Activated T-helper 2 cell treated with anti-CD3 and anti-CD28 coated beads, Interferon-gamma antibody, Interleukin-2, Interleukin-4, amounts not matched to agents 10 μg/mL and 5 μg/mL and 100 μg/mL, durations not matched to agents 14 hours and 24 hours and 36 hours (primary cell): ENCODE data around the gene PARD3B. TPM values are rescaled to one million over a fixed set of nuclear protein-coding genes. Genes with fewer than 3 reads are reported as not detected.

Experiments used
- DNase-seq: peaks from one replicate; pipeline ENCODE4 v3.0.0; 2021; ENCODE audit warnings: low spot score
- H3K27ac Mint-ChIP-seq: one replicate; pipeline ENCODE4 v1.8.0; 2021; ENCODE audit warnings: mixed read lengths
- H3K27me3 Mint-ChIP-seq: one replicate; pipeline ENCODE4 v1.8.0; 2021; ENCODE audit warnings: low read depth, mixed read lengths
- H3K36me3 Mint-ChIP-seq: one replicate; pipeline ENCODE4 v1.8.0; 2021; ENCODE audit warnings: low read depth, mixed read lengths
- H3K4me1 Mint-ChIP-seq: one replicate; pipeline ENCODE4 v1.8.0; 2021; ENCODE audit warnings: low read depth, mixed read lengths
- H3K4me3 Mint-ChIP-seq: one replicate; pipeline ENCODE4 v1.8.0; 2021; ENCODE audit warnings: low read depth, mild to moderate bottlenecking, moderate library complexity, mixed read lengths
- H3K9me3 Mint-ChIP-seq: one replicate; pipeline ENCODE4 v1.8.0; 2021; ENCODE audit warnings: mixed read lengths
- intact Hi-C: fragments of 100-400 bp; cut with micrococcal nuclease; formaldehyde crosslinking; loops from one replicate; pipeline ENCODE4 v1.15.1; 2023
- total RNA-seq: library from RNA; stranded (reverse); gene quantifications from 2 replicates; pipeline ENCODE4 v1.2.3, GENCODE V29; 2022

The PARD3B gene
- total RNA-seq, 1 donor from 2014 or later: 0.39 TPM

GRCh38 chr2:204529795-204530463 is 15.3 kb upstream of the PARD3B start:
- H3K4me3 Mint-ChIP-seq: no peak overlapping the region
- no peak overlapping the region for H3K27ac Mint-ChIP-seq
- H3K4me1 Mint-ChIP-seq: no peaks in the 10 kb centered on the region
- no peaks in the 10 kb centered on the region for H3K27me3 Mint-ChIP-seq
- intact Hi-C loops: no loop called here
- H3K36me3 Mint-ChIP-seq: no peaks in the 10 kb centered on the region
- no peaks in the 10 kb centered on the region for H3K9me3 Mint-ChIP-seq
- no peak for DNase-seq

DNA sequence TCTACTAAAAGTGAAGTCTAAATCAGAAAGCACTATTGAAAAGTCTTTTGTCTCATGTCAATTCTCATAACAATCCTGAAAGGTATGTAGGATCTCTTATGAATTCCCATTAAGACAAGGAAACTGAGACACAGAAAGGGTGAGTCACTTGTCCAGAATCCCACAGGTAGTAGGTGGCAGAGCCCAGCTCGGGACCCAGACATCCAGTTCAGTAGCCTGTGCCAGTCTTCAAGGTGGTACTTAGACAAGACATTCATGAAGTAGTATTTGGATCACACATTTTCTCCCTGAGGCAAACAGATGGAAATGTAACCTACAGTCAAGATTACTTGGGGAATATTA is 14.8 kb upstream of the PARD3B start:
- no peaks in the 10 kb centered on the region for H3K9me3 Mint-ChIP-seq
- intact Hi-C loops: no loop called here
- no peaks in the 10 kb centered on the region for H3K4me1 Mint-ChIP-seq
- no peaks in the 10 kb centered on the region for H3K27me3 Mint-ChIP-seq
- no peaks in the 10 kb centered on the region for H3K36me3 Mint-ChIP-seq
- DNase-seq: no peak
- no peak overlapping the region for H3K27ac Mint-ChIP-seq
- H3K4me3 Mint-ChIP-seq: no peak overlapping the region

- no peak for DNase-seq
- intact Hi-C loops: no loop called here
- Mint-ChIP-seq H3K27ac (no peak overlapping the region), H3K27me3 (peaks cover 2% of the 10 kb centered on the region), H3K4me1 (no peaks in the 10 kb centered on the region), H3K36me3 (no peaks in the 10 kb centered on the region), H3K4me3 (no peak overlapping the region), H3K9me3 (no peaks in the 10 kb centered on the region)
Measured at GRCh38 chr2:204533629-204534370, 11.5 kb upstream of the PARD3B start.

- no peak overlapping the region for H3K4me3 Mint-ChIP-seq
- H3K36me3 Mint-ChIP-seq: no peaks in the 10 kb centered on the region
- DNase-seq: no peak
- no peak overlapping the region for H3K27ac Mint-ChIP-seq
- intact Hi-C loops: no loop called here
- H3K27me3 Mint-ChIP-seq: peaks cover 2% of the 10 kb centered on the region
- no peaks in the 10 kb centered on the region for H3K4me1 Mint-ChIP-seq
- H3K9me3 Mint-ChIP-seq: no peaks in the 10 kb centered on the region
Measured at GRCh38 chr2:204535356-204535755, 9.9 kb upstream of the PARD3B start.

DNA sequence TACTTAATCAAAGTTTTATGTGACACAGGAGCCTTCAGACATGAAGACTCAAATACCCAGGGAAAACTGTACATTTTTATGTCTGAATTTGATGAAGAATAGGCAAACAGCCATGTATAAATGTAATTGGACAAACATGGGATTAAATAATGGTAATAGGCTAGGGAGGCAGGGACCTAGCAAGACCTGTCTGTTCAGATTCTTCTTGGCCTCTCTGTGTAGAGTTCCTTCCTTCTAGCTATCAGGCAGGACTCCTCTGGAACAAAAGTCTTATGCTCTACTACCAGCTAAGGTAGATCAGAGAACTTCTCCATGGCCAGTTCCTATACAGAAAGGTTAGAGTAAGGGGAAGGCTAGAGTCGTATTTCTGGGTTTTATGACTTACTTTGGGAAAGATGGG is 9.5 kb upstream of the PARD3B start:
- no peak overlapping the region for H3K4me3 Mint-ChIP-seq
- intact Hi-C loops: no loop called here
- DNase-seq: no peak
- peaks cover 2% of the 10 kb centered on the region for H3K27me3 Mint-ChIP-seq
- H3K9me3 Mint-ChIP-seq: no peaks in the 10 kb centered on the region
- no peaks in the 10 kb centered on the region for H3K4me1 Mint-ChIP-seq
- H3K36me3 Mint-ChIP-seq: no peaks in the 10 kb centered on the region
- no peak overlapping the region for H3K27ac Mint-ChIP-seq

DNA sequence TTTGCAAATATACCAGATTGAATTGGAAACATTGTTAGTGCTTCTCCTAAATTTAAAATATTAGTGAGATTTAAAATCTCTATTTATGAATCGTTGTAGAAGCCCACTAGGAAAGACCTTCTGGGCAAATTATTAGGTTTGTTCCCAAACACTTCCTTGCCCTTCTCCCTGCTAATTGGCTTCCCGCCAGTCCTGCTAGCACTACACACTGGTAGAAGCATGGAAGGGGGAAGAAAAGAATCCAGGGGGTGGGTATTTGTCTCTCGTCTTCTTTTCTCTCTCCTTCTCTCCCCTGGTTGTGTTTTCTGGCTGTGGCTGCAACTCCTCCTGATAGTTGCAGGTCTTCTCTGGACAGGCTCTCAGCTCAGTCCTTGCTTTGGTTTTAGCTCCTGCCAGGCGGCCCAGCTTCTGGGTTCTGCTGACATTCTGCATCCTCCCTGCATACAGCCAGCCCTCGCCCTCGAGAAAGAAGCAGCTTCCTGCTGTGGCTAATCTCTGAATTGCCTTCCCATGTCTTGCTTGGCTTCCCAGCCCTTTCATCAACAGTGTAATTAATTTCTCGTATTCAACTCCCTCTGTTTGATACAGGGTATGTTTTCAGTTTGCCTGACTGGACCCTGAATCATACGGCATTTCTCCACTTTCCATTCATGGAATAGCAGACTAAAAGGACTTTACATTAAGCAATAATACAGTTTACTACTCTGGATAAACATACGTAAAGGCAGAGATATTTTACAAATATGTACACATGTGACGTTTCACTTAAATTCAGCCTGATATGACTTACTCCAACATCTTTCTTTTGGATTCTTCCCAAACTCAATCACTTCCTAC is 6.9 kb upstream of the PARD3B start:
- intact Hi-C loops: no loop called here
- peaks cover 10% of the 10 kb centered on the region for H3K27me3 Mint-ChIP-seq
- H3K9me3 Mint-ChIP-seq: no peaks in the 10 kb centered on the region
- H3K4me3 Mint-ChIP-seq: no peak overlapping the region
- no peak for DNase-seq
- no peaks in the 10 kb centered on the region for H3K36me3 Mint-ChIP-seq
- H3K27ac Mint-ChIP-seq: no peak overlapping the region
- no peaks in the 10 kb centered on the region for H3K4me1 Mint-ChIP-seq

- H3K36me3 Mint-ChIP-seq: no peaks in the 10 kb centered on the region
- intact Hi-C loops: no loop called here
- no peak overlapping the region for H3K4me3 Mint-ChIP-seq
- no peak overlapping the region for H3K27ac Mint-ChIP-seq
- H3K4me1 Mint-ChIP-seq: no peaks in the 10 kb centered on the region
- no peak for DNase-seq
- no peaks in the 10 kb centered on the region for H3K9me3 Mint-ChIP-seq
- H3K27me3 Mint-ChIP-seq: peaks cover 16% of the 10 kb centered on the region
Measured at GRCh38 chr2:204539019-204539385, 6.3 kb upstream of the PARD3B start.

DNA sequence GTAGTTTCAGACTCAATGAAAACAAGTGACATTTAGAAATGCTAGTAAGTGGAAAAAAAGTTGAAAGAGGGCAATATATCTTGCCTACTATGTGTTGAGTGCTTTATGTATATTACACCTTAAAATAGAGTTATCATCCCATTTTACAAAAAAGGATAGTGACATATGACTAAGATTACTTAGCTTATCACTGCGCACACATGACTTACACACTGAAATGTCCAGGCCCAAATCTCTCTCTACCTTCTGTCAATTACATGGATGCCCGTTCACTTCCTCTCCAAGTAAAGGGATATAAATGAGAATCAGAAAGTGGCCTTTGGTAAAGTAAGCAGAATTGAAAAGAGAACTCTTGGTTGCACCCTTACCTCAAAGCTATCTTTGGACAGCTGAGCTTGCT is 3.6 kb upstream of the PARD3B start:
- Mint-ChIP-seq H3K27me3 (peaks cover 35% of the 10 kb centered on the region), H3K4me1 (peaks cover 9% of the 10 kb centered on the region), H3K27ac (no peak overlapping the region), H3K9me3 (no peaks in the 10 kb centered on the region), H3K36me3 (no peaks in the 10 kb centered on the region), H3K4me3 (no peak overlapping the region)
- intact Hi-C loops: no loop called here
- no peak for DNase-seq

DNA sequence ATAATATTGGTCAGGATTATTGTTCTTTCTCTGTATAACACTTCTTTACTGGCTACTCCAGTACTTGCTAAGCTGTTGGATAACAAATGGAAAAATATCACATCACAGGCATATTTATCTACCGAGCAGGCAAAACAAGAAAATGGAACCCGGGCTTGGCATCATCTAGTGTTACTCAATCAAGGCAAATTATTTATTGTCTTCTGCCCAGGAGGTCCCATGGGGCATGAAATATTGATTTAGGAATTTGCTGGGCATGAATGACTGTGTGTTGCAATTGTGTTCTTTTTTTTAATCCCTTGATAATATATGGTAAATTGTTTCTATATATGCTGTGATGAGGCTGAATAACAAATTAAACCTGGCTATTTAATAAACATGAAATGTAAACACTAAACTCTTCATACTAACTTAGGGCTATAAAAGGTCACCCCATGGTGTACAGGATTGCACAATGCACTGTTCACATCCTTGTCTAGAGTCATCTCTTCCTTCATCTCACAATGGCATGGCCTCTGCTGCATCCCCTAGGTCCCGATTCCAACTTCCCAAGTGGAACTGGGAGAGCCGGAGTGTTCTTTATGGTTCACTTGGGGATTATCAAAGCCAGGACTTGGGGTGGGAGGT is 2.2 kb upstream of the PARD3B start:
- Mint-ChIP-seq H3K9me3 (no peaks in the 10 kb centered on the region), H3K27ac (no peak overlapping the region), H3K36me3 (no peaks in the 10 kb centered on the region), H3K4me3 (no peak overlapping the region), H3K27me3 (peaks cover 43% of the 10 kb centered on the region), H3K4me1 (peaks cover 9% of the 10 kb centered on the region)
- intact Hi-C loops: no loop called here
- DNase-seq: no peak

GRCh38 chr2:204545861-204546735 is 823 bp downstream of the PARD3B start:
- intact Hi-C loops: no loop called here
- Mint-ChIP-seq H3K27ac (no peak overlapping the region), H3K27me3 (peaks cover 57% of the 10 kb centered on the region)

DNA sequence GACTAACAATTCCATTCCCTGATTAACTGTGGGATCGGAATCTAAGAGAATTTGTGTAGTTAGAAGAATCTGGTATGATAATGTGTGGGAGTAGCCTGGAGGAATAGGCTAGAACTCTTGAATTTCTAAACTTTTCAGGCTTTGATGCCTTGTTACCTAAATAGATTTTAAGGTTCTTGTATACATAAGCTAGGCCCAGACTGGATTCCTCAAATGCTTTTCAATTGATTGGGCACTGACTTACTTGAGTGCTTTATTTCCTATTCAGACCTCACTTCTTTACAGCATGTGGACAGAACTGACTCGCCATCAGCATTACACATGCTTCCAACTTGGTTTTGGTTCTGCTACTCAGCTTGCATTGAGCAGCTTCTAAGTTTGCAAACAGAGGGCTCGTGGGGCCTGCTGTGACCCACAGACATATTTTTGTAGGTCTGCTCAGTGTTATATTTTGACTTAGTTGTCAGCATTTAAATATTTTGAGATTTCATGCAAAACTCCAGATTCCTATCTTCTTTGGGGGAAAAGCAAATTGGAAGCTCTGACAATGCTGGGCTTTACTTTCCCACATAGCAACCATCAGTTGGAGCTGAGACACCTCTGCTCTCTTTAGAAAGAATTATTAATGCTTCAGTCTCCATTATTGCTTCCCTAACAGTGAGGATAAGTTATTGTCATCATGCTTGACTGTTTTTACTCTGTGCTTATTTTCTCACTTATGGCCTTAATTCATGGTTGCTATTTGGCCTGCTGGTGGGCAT is 5.7 kb downstream of the PARD3B start:
- no peak for DNase-seq
- Mint-ChIP-seq H3K4me1 (peaks cover 2% of the 10 kb centered on the region), H3K36me3 (no peaks in the 10 kb centered on the region), H3K9me3 (no peaks in the 10 kb centered on the region), H3K4me3 (no peak overlapping the region), H3K27me3 (peaks cover 29% of the 10 kb centered on the region), H3K27ac (no peak overlapping the region)
- intact Hi-C loops: no loop called here

More at GRCh38 chr2:204545861-204546735, 823 bp downstream of the PARD3B start:
- H3K36me3 Mint-ChIP-seq: no peaks in the 10 kb centered on the region
- H3K4me3 Mint-ChIP-seq: peak overlapping the region; percentile 71
- peaks cover 9% of the 10 kb centered on the region for H3K4me1 Mint-ChIP-seq
- H3K9me3 Mint-ChIP-seq: no peaks in the 10 kb centered on the region
- no peak for DNase-seq

- no peak overlapping the region for H3K4me3 Mint-ChIP-seq
- intact Hi-C loops: no loop called here
Measured at GRCh38 chr2:204551512-204551863, 6.2 kb downstream of the PARD3B start.

More at GRCh38 chr2:204551512-204551863, 6.2 kb downstream of the PARD3B start:
- no peaks in the 10 kb centered on the region for H3K4me1 Mint-ChIP-seq
- H3K36me3 Mint-ChIP-seq: no peaks in the 10 kb centered on the region
- no peaks in the 10 kb centered on the region for H3K9me3 Mint-ChIP-seq
- no peak for DNase-seq
- peaks cover 23% of the 10 kb centered on the region for H3K27me3 Mint-ChIP-seq
- H3K27ac Mint-ChIP-seq: no peak overlapping the region
